Body of pancreas (tissue), 4 donors: ENCODE measurements around the gene PDZD2.

Source experiments
- POLR2A ChIP-seq, 3 donors: fragments of 450-650 bp; IDR thresholded peaks; one replicate each; pipeline ENCODE4 v1.6.1; 2016; ENCODE audit warnings: antibody characterized with exemption in 3 of 3, mild to moderate bottlenecking in 2 of 3
- TF ChIP-seq, protein P1 (sequence below), 7 experiments: fragments of 450-650 bp in 4 of 7; fragments of 200-600 bp in 3 of 7; sonication (generic) in 3 of 7; IDR thresholded peaks; one replicate each; pipeline ENCODE4 v1.5.1; 2016 to 2019; ENCODE audit warnings: antibody characterized with exemption in 7 of 7

DNA sequence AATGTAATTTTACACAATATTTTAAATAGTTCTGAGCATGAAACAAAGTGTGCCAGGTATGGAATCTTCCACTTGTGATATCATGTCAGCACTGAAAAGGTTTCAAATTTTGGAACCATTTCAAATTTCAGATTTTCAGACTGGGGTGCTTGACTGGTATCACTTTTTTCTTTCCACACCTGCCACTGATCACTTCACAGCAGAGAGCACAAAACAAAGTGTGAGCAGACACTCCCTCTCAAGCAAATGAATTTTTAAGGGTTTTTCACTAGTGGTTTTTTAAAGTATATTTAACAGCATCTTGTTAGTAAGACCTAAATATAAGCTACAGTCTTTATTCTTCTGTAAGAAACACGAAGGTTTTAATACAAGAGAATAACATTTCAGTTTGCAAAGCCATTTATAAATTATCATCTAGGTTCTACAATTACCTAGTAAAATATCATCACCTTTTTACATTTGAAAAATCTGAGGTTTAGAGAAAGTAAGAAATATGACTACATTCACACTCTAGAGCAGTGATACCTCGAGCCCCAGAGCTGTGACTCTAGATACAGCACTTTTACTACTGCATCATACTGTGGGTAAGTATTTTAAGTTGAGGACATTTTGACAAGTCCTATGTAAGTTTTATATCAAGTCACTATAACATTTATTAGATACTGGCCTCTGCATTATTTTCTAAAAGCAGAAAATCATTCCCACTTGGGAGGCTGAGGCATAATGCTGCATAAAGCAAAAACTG lies 520.6 kb downstream of the PDZD2 start:
- TF ChIP-seq, protein P1, sequence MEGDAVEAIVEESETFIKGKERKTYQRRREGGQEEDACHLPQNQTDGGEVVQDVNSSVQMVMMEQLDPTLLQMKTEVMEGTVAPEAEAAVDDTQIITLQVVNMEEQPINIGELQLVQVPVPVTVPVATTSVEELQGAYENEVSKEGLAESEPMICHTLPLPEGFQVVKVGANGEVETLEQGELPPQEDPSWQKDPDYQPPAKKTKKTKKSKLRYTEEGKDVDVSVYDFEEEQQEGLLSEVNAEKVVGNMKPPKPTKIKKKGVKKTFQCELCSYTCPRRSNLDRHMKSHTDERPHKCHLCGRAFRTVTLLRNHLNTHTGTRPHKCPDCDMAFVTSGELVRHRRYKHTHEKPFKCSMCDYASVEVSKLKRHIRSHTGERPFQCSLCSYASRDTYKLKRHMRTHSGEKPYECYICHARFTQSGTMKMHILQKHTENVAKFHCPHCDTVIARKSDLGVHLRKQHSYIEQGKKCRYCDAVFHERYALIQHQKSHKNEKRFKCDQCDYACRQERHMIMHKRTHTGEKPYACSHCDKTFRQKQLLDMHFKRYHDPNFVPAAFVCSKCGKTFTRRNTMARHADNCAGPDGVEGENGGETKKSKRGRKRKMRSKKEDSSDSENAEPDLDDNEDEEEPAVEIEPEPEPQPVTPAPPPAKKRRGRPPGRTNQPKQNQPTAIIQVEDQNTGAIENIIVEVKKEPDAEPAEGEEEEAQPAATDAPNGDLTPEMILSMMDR (IDR thresholded peaks at IDR 0.05): no peak
- no peak for TF ChIP-seq POLR2A (IDR thresholded peaks at IDR 0.05)
